ENCODE data around the gene PCNX1. TPM values are rescaled to one million over a fixed set of nuclear protein-coding genes. Genes with fewer than 3 reads are reported as not detected.

The PCNX1 gene
- total and polyA plus RNA-seq, 9 of the 15 experiments (the other 6 are each of a cell fraction or from before 2014, with no cell fraction given) = 0.30 to 4.5 (median 2.3) TPM

- TF ChIP-seq ZNF592 (IDR thresholded peaks at IDR 0.05) = no peak
- no peak for TF ChIP-seq ARNT (IDR thresholded peaks at IDR 0.05)
- no peak for TF ChIP-seq HDGF (IDR thresholded peaks at IDR 0.05)
- no peak for TF ChIP-seq CHAMP1 (IDR thresholded peaks at IDR 0.05)
Observed at GRCh38 chr14:71021347-71022011, 114.2 kb downstream of the PCNX1 start (continued).
